K562 (cell line): ENCODE measurements around the gene ANHX. TPM values are rescaled to one million over a fixed set of nuclear protein-coding genes. Genes with fewer than 3 reads are reported as not detected.

ENCODE experiments used
- CCAR2 ChIP-seq: fragments of 200-400 bp; formaldehyde crosslinking; IDR thresholded peaks from 2 replicates; pipeline ENCODE4 v1.6.1; 2017; ENCODE audit warnings: mild to moderate bottlenecking, low read depth, low read length
- ELF4 ChIP-seq: fragments of 450-650 bp; formaldehyde crosslinking; IDR thresholded peaks from 2 replicates; pipeline ENCODE4 v1.4.0; 2022; ENCODE audit warnings: missing genetic modification characterization
- ETV1 ChIP-seq: fragments of 450-650 bp; conservative IDR thresholded peaks from 2 replicates; pipeline ENCODE4 v1.6.1; 2016; ENCODE audit warnings: missing genetic modification characterization, control low read depth, low read depth, missing compliant biosample characterization
- HDAC3 ChIP-seq: fragments of 450-650 bp; IDR thresholded peaks from 2 replicates; pipeline ENCODE4 v1.6.1; 2018; ENCODE audit warnings: borderline replicate concordance, mild to moderate bottlenecking, moderate library complexity; ENCODE audit not compliant: partially characterized antibody
- KDM5B ChIP-seq: fragments of 200-600 bp; sonication (generic); IDR thresholded peaks from 2 replicates; pipeline ENCODE4 v1.6.1; 2012; ENCODE audit warnings: low read depth, mild to moderate bottlenecking, moderate library complexity, low read length, control low read depth, inconsistent platforms; ENCODE audit not compliant: insufficient replicate concordance
- MBD2 ChIP-seq: sonication (generic); IDR thresholded peaks from 2 replicates; pipeline ENCODE4 v1.6.1; 2016; ENCODE audit warnings: low read depth, borderline replicate concordance
- MGA ChIP-seq: fragments of 450-650 bp; IDR thresholded peaks from 2 replicates; pipeline ENCODE4 v1.6.1; 2016; ENCODE audit warnings: mild to moderate bottlenecking, moderate library complexity
- NBN ChIP-seq: fragments of 450-650 bp; IDR thresholded peaks from 2 replicates; pipeline ENCODE4 v1.6.1; 2016; ENCODE audit warnings: low read depth, mild to moderate bottlenecking
- NFRKB ChIP-seq: fragments of 450-650 bp; IDR thresholded peaks from 2 replicates; pipeline ENCODE4 v1.6.1; 2016; ENCODE audit warnings: low read depth
- NUFIP1 ChIP-seq: fragments of 450-650 bp; IDR thresholded peaks from 2 replicates; pipeline ENCODE4 v1.6.1; 2018; ENCODE audit not compliant: partially characterized antibody
- SAP30 ChIP-seq: fragments of 200-600 bp; sonication (generic); IDR thresholded peaks from 2 replicates; pipeline ENCODE4 v1.6.1; 2012; ENCODE audit warnings: borderline replicate concordance, low read depth, mild to moderate bottlenecking, moderate library complexity, low read length, control low read depth, inconsistent platforms; ENCODE audit not compliant: insufficient read depth, poor library complexity, severe bottlenecking
- SMARCC2 ChIP-seq: fragments of 450-650 bp; IDR thresholded peaks from 2 replicates; pipeline ENCODE4 v1.6.1; 2017; ENCODE audit warnings: antibody characterized with exemption, moderate library complexity, mild to moderate bottlenecking, low read depth
- ZBTB1 ChIP-seq: sonication (generic); formaldehyde crosslinking; IDR thresholded peaks from 2 replicates; pipeline ENCODE4 v1.8.1; 2023; ENCODE audit warnings: missing genetic modification reagents, low read depth, mild to moderate bottlenecking, borderline replicate concordance
- ZBTB12 ChIP-seq: fragments of 250-450 bp; sonication (Bioruptor Pico); IDR thresholded peaks from 2 replicates; pipeline ENCODE4 v1.4.0; 2020
- ZNF263 ChIP-seq: sonication (generic); formaldehyde crosslinking; IDR thresholded peaks from 2 replicates; pipeline ENCODE4 v1.8.0; 2022; ENCODE audit warnings: mild to moderate bottlenecking, missing genetic modification reagents, borderline replicate concordance
- polyA plus RNA-seq, 8 experiments: library from polyadenylated mRNA; depleted of rRNA in 4 of 8; stranded (reverse) in 5 of 8; unstranded in 3 of 8; fragments of >200 nt; fragmentation: Nextera tagmentation in 2 of 8; fragmentation: Illumina TruSeq in 1 of 8; extraction: Ambion mirVana in 2 of 8; extraction: Trizol in 1 of 8; gene quantifications; 2 replicates each; pipeline versions ENCODE4 v1.2.1 to v1.2.3, GENCODE V29; 2011 to 2014; ENCODE audit warnings: inconsistent platforms in 1 of 8, missing spikeins in 1 of 8
- total RNA-seq, 7 experiments: library from RNA; depleted of rRNA in 6 of 7; stranded (reverse); fragments of >200 nt in 6 of 7; fragmentation: Illumina TruSeq in 2 of 7; extraction: Trizol in 2 of 7; gene quantifications; 2 replicates each; pipeline versions ENCODE4 v1.2.1 to v1.2.3, GENCODE V29; 2011 to 2021; ENCODE audit warnings: low replicate concordance in 1 of 7

ANHX gene
- total and polyA plus RNA-seq, 9 of the 15 experiments (the other 6 are each of a cell fraction or from before 2014, with no cell fraction given), result not detected

GRCh38 chr12:133181238-133181959, 54.3 kb downstream of the ANHX start, which contains the start of gene ZNF268 (continued):
- peak; percentile 78 for TF ChIP-seq KDM5B
- TF ChIP-seq MGA, result peak; percentile 76
- TF ChIP-seq ELF4 (CRISPR knock-in tag), result 0 out of 2 replicates have a peak, but pooled peaks have one; percentile 11
- TF ChIP-seq SAP30, result peak; percentile 47
- TF ChIP-seq ETV1 (tag), result peak; percentile 74
- TF ChIP-seq NUFIP1, result no peak
- TF ChIP-seq ZNF263 (CRISPR knock-in tag), result 0 out of 2 replicates have a peak, but pooled peaks have one; percentile 21
- TF ChIP-seq SMARCC2, result no peak
- TF ChIP-seq CCAR2, result no peak
- peak; percentile 98 for TF ChIP-seq ZBTB12 (CRISPR knock-in tag)
- peak; percentile 89 for TF ChIP-seq MBD2
- TF ChIP-seq NFRKB, result peak; percentile 73; the same call in 1 of the 2 replicates
- no peak for TF ChIP-seq HDAC3
- TF ChIP-seq ZBTB1 (CRISPR knock-in tag), result no peak
- TF ChIP-seq NBN, result peak; percentile 52; the same call in 1 of the 2 replicates
